ENCODE data around the gene RNF13. TPM values are rescaled to one million over a fixed set of nuclear protein-coding genes. Genes with fewer than 3 reads are reported as not detected.

Gene RNF13
- total RNA-seq, 1 experiment from 2014 or later = 28.9 TPM

DNA sequence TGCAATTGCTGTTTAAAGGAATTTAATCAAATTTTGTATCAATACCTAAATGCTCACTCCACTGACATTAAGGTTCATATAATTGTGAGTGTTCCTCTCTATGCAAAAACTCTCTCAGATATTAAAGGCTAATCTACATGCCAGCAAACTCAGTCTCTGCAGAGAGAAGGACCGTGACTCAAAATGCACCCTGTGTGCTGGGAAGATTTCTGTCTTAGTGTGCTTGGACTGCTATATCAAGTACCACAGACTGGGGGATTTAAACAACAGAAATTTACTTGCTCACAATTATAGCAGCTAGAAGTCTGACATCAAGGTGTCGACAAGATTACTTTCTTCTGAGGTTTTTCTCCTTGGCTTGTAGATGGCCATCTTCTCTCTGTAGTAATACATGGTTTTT, 176.3 kb downstream of the RNF13 start (continued):
- TF ChIP-seq STAT6 (CRISPR knock-in tag; conservative IDR thresholded peaks at IDR 0.05; ENCODE audit: low read depth) (no peak), SOX15 (CRISPR knock-in tag; IDR thresholded peaks at IDR 0.05) (no peak), NR2C2 (CRISPR knock-in tag; IDR thresholded peaks at IDR 0.05) (no peak), ZNF425 (CRISPR knock-in tag; conservative IDR thresholded peaks at IDR 0.05) (no peak), EMX1 (CRISPR knock-in tag; IDR thresholded peaks at IDR 0.05) (no peak), ZNF138 (CRISPR knock-in tag; conservative IDR thresholded peaks at IDR 0.05) (no peak), IRF2 (CRISPR knock-in tag; IDR thresholded peaks at IDR 0.05; ENCODE audit: borderline replicate concordance, low read depth) (no peak)
- TF ChIP-seq, protein P1, sequence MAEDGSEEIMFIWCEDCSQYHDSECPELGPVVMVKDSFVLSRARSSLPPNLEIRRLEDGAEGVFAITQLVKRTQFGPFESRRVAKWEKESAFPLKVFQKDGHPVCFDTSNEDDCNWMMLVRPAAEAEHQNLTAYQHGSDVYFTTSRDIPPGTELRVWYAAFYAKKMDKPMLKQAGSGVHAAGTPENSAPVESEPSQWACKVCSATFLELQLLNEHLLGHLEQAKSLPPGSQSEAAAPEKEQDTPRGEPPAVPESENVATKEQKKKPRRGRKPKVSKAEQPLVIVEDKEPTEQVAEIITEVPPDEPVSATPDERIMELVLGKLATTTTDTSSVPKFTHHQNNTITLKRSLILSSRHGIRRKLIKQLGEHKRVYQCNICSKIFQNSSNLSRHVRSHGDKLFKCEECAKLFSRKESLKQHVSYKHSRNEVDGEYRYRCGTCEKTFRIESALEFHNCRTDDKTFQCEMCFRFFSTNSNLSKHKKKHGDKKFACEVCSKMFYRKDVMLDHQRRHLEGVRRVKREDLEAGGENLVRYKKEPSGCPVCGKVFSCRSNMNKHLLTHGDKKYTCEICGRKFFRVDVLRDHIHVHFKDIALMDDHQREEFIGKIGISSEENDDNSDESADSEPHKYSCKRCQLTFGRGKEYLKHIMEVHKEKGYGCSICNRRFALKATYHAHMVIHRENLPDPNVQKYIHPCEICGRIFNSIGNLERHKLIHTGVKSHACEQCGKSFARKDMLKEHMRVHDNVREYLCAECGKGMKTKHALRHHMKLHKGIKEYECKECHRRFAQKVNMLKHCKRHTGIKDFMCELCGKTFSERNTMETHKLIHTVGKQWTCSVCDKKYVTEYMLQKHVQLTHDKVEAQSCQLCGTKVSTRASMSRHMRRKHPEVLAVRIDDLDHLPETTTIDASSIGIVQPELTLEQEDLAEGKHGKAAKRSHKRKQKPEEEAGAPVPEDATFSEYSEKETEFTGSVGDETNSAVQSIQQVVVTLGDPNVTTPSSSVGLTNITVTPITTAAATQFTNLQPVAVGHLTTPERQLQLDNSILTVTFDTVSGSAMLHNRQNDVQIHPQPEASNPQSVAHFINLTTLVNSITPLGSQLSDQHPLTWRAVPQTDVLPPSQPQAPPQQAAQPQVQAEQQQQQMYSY (CRISPR knock-in tag; IDR thresholded peaks at IDR 0.05) = no peak

DNA sequence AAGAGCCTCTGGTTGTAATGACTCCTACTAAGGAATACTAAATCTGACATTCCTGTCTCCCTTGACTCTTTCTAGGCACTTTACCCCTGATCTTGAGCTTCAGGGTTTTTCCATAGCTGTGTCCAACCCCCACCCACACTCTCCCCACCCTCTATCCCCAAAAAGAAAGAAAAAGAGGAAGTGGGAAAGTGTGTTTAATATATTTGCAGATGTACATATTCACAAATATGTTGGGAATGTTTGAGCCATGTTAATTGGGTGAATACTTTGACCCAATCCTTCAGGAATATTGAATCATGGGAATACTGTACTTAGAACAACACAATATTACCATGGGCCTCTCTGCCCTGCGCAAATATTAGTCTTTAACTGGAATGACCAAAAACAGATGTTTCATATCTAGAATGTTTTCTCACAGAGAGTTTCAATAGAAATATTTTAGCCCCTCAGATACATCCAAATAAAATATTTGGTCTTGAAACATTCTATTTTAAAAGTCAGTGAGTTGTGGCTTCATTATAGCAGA, 177.5 kb downstream of the RNF13 start:
- Mint-ChIP-seq H3K36me3 (peaks cover 17% of the 10 kb centered on the region), H3K27ac (no peak overlapping the region), H3K9me3 (peaks cover 21% of the 10 kb centered on the region), H3K27me3 (ENCODE audit: low read depth) (no peaks in the 10 kb centered on the region), H3K4me3 (no peak overlapping the region), H3K4me1 (peaks cover 32% of the 10 kb centered on the region)
- ChIA-PET POLR2A (no interaction called here), CTCF (interaction anchor here (1.5 kb wide), 1 partner anchor 194 kb away, joined by 6 read pairs; no protein-coding TSS in a partner anchor)
- no peak for TF ChIP-seq ESRRA (CRISPR knock-in tag; IDR thresholded peaks at IDR 0.05; ENCODE audit: borderline replicate concordance)
- no peak for TF ChIP-seq ZMAT4 (CRISPR knock-in tag; IDR thresholded peaks at IDR 0.05)
- TF ChIP-seq MYBL2 (CRISPR knock-in tag; IDR thresholded peaks at IDR 0.05) = no peak
- TF ChIP-seq TEAD4 (CRISPR knock-in tag; IDR thresholded peaks at IDR 0.05) = no peak
- TF ChIP-seq ZNF671 (CRISPR knock-in tag; IDR thresholded peaks at IDR 0.05) = no peak
- TF ChIP-seq, protein P2, sequence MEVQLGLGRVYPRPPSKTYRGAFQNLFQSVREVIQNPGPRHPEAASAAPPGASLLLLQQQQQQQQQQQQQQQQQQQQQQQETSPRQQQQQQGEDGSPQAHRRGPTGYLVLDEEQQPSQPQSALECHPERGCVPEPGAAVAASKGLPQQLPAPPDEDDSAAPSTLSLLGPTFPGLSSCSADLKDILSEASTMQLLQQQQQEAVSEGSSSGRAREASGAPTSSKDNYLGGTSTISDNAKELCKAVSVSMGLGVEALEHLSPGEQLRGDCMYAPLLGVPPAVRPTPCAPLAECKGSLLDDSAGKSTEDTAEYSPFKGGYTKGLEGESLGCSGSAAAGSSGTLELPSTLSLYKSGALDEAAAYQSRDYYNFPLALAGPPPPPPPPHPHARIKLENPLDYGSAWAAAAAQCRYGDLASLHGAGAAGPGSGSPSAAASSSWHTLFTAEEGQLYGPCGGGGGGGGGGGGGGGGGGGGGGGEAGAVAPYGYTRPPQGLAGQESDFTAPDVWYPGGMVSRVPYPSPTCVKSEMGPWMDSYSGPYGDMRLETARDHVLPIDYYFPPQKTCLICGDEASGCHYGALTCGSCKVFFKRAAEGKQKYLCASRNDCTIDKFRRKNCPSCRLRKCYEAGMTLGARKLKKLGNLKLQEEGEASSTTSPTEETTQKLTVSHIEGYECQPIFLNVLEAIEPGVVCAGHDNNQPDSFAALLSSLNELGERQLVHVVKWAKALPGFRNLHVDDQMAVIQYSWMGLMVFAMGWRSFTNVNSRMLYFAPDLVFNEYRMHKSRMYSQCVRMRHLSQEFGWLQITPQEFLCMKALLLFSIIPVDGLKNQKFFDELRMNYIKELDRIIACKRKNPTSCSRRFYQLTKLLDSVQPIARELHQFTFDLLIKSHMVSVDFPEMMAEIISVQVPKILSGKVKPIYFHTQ (CRISPR knock-in tag; IDR thresholded peaks at IDR 0.05) = no peak
- no peak for DNase-seq (ENCODE audit: low spot score)
- no peak for ATAC-seq

Data from WTC11 (cell line).